Naive thymus-derived CD8-positive, alpha-beta T cell (primary cell): Measurements from ENCODE around the gene NUDT6. TPM values are rescaled to one million over a fixed set of nuclear protein-coding genes. Genes with fewer than 3 reads are reported as not detected.
"Not testable (repeated sequence)": the region's sequence is repeated elsewhere in the genome, so short reads cannot be mapped to it uniquely, and the experiment has no call there.

Experiments used
- ATAC-seq, 2 donors: fragments of 150-1000 bp; cut with Tn5 transposase in 1 of 2; sonication (Bioruptor Pico), chemical (Tn5 transposase) in 1 of 2; 1 replicate in 1 of 2; 2 replicates in 1 of 2; pipeline ENCODE4 v1.10.0; 2021; ENCODE audit warnings: mild to moderate bottlenecking in 2 of 2, moderate library complexity in 2 of 2
- POLR2A ChIA-PET: fragments of 350-600 bp; sonication (Branson Sonifier 250); formaldehyde crosslinking; loops from one replicate; lab custom pipeline; 2021; ENCODE audit warnings: antibody characterized with exemption; lab: Charles Lee
- DNase-seq, 10 donors: peaks; one replicate each; pipeline versions ENCODE4 v3.0.0 to v3.0.0-alpha.2; 2020 to 2022
- H3K27ac Mint-ChIP-seq, 10 donors: one replicate each; pipeline ENCODE4 v1.8.0; 2020 to 2022; ENCODE audit warnings: mild to moderate bottlenecking in 10 of 10, mixed read lengths in 10 of 10, moderate library complexity in 4 of 10, inconsistent platforms in 1 of 10
- H3K27me3 Mint-ChIP-seq, 5 donors: one replicate each; pipeline ENCODE4 v1.8.0; 2021 to 2022; ENCODE audit warnings: mixed read lengths in 5 of 5
- H3K36me3 Mint-ChIP-seq, 3 donors: one replicate each; pipeline ENCODE4 v1.8.0; 2020 to 2022; ENCODE audit warnings: mixed read lengths in 3 of 3, mild to moderate bottlenecking in 2 of 3, inconsistent platforms in 1 of 3
- H3K4me1 Mint-ChIP-seq, 4 donors: one replicate each; pipeline ENCODE4 v1.8.0; 2021 to 2022; ENCODE audit warnings: mixed read lengths in 4 of 4
- H3K4me3 Mint-ChIP-seq, 10 donors: one replicate each; pipeline ENCODE4 v1.8.0; 2020 to 2022; ENCODE audit warnings: mild to moderate bottlenecking in 10 of 10, mixed read lengths in 10 of 10, moderate library complexity in 6 of 10, inconsistent platforms in 1 of 10
- H3K9me3 Mint-ChIP-seq, 9 donors: one replicate each; pipeline ENCODE4 v1.8.0; 2020 to 2022; ENCODE audit warnings: mixed read lengths in 9 of 9, mild to moderate bottlenecking in 3 of 9, inconsistent platforms in 1 of 9, moderate library complexity in 1 of 9
- polyA plus RNA-seq, 3 donors: library from polyadenylated mRNA; unstranded; fragments of 300-500 nt; fragmentation: Illumina TruSeq; gene quantifications; one replicate each; pipeline ENCODE4 v1.2.3, GENCODE V29; 2021
- total RNA-seq, 8 experiments: library from RNA in 2 of 8; stranded (reverse) in 2 of 8; gene quantifications; one replicate each; pipeline ENCODE4 v1.2.3 and lab custom pipeline; 2021 to 2026

The NUDT6 gene
- total and polyA plus RNA-seq, 5 experiments from 2014 or later, result 2.5 to 3.1 (median 3.1) TPM

- POLR2A ChIA-PET, result no interaction called here
- Mint-ChIP-seq H3K9me3 (no peaks in the 10 kb centered on the region), H3K4me1 (peaks cover 0 to 3% (median 0%) of the 10 kb centered on the region in 4 donors), H3K27me3 (no peaks in the 10 kb centered on the region), H3K36me3 (peaks cover 14 to 76% (median 59%) of the 10 kb centered on the region in 3 donors), H3K27ac (no peak overlapping the region), H3K4me3 (no peak overlapping the region)
- ATAC-seq, result no peak
- DNase-seq, result no peak
These were observed 26.3 kb upstream of the NUDT6 start for GRCh38 chr4:122948671-122949070.

GRCh38 chr4:122946142-122946541 is 23.7 kb upstream of the NUDT6 start:
- DNase-seq (no peak), ATAC-seq (no peak)
- Mint-ChIP-seq H3K27me3 (no peaks in the 10 kb centered on the region), H3K36me3 (peaks cover 14 to 73% (median 45%) of the 10 kb centered on the region in 3 donors), H3K27ac (no peak overlapping the region), H3K9me3 (peaks cover 0 to 2% (median 0%) of the 10 kb centered on the region in 9 donors), H3K4me1 (peaks cover 0 to 6% (median 3%) of the 10 kb centered on the region in 4 donors), H3K4me3 (no peak overlapping the region)
- POLR2A ChIA-PET, result no interaction called here

- peak in 2 of 10 donors; percentile 5 to 7 for DNase-seq
- ATAC-seq, H3K4me1 Mint-ChIP-seq, H3K4me3 Mint-ChIP-seq, H3K27ac Mint-ChIP-seq, POLR2A ChIA-PET, H3K9me3 Mint-ChIP-seq, H3K27me3 Mint-ChIP-seq: not testable (repeated sequence)
- H3K36me3 Mint-ChIP-seq, result peaks cover 7 to 69% (median 38%) of the 10 kb centered on the region in 3 donors
These were observed 22.7 kb upstream of the NUDT6 start for GRCh38 chr4:122945136-122945535.

- no peaks in the 10 kb centered on the region for H3K27me3 Mint-ChIP-seq
- ATAC-seq (no peak), DNase-seq (no peak)
- H3K36me3 Mint-ChIP-seq, result peaks cover 0 to 79% (median 21%) of the 10 kb centered on the region in 3 donors
- peak overlapping the region in 1 of 10 donors; percentile 60 for H3K27ac Mint-ChIP-seq
- H3K9me3 Mint-ChIP-seq, result no peaks in the 10 kb centered on the region
- POLR2A ChIA-PET, result interaction anchor here (0.6 kb wide), 1 partner anchor 613 kb away, joined by 4 read pairs; no protein-coding TSS in a partner anchor
- H3K4me1 Mint-ChIP-seq, result peaks cover 0 to 2% (median under 1%) of the 10 kb centered on the region in 4 donors
- no peak overlapping the region for H3K4me3 Mint-ChIP-seq
These were observed 10.4 kb upstream of the NUDT6 start for GRCh38 chr4:122932763-122933162.

GRCh38 chr4:122930862-122931261 is 8.5 kb upstream of the NUDT6 start:
- ATAC-seq (no peak), DNase-seq (peak in 1 of 10 donors; percentile 17)
- Mint-ChIP-seq H3K9me3 (no peaks in the 10 kb centered on the region), H3K27me3 (no peaks in the 10 kb centered on the region), H3K36me3 (peaks cover 0 to 72% (median 14%) of the 10 kb centered on the region in 3 donors), H3K4me1 (peaks cover 0 to 7% (median 5%) of the 10 kb centered on the region in 4 donors), H3K27ac (no peak overlapping the region), H3K4me3 (no peak overlapping the region)
- POLR2A ChIA-PET, result no interaction called here

GRCh38 chr4:122928930-122929329 is 6.5 kb upstream of the NUDT6 start:
- Mint-ChIP-seq H3K4me1 (peaks cover 0 to 7% (median 3%) of the 10 kb centered on the region in 4 donors), H3K4me3 (no peak overlapping the region), H3K27me3 (no peaks in the 10 kb centered on the region), H3K36me3 (peaks cover 0 to 56% (median 4%) of the 10 kb centered on the region in 3 donors), H3K27ac (no peak overlapping the region), H3K9me3 (no peaks in the 10 kb centered on the region)
- POLR2A ChIA-PET, result no interaction called here
- ATAC-seq, result no peak
- no peak for DNase-seq

GRCh38 chr4:122922877-122923511 is 597 bp upstream of the NUDT6 start:
- DNase-seq (peak; percentile 66 to 92 (median 82)), ATAC-seq (peak; percentile 98)
- peak overlapping the region in 8 of 10 donors; percentile 94 to 100 (median 98) for H3K4me3 Mint-ChIP-seq
- H3K4me1 Mint-ChIP-seq, result peaks cover 6 to 8% (median 7%) of the 10 kb centered on the region in 4 donors
- POLR2A ChIA-PET, result interaction anchor here (1.7 kb wide), 1 partner anchor 191 kb away, joined by 6 read pairs; the partner anchor contains the start of gene BBS12
- H3K9me3 Mint-ChIP-seq, result no peaks in the 10 kb centered on the region
- H3K36me3 Mint-ChIP-seq, result peaks cover 0 to 9% (median 0%) of the 10 kb centered on the region in 3 donors
- H3K27ac Mint-ChIP-seq, result peak overlapping the region in 9 of 10 donors; percentile 91 to 99 (median 96)
- peaks cover 0 to 2% (median 0%) of the 10 kb centered on the region in 5 donors for H3K27me3 Mint-ChIP-seq

GRCh38 chr4:122921300-122921699 is 1.1 kb downstream of the NUDT6 start:
- H3K36me3 Mint-ChIP-seq, result no peaks in the 10 kb centered on the region
- peak overlapping the region in 9 of 10 donors; percentile 56 to 100 (median 65) for H3K4me3 Mint-ChIP-seq
- no peak for ATAC-seq
- no peak overlapping the region for H3K27ac Mint-ChIP-seq
- POLR2A ChIA-PET, result interaction anchor here (1.7 kb wide), 1 partner anchor 189 kb away, joined by 6 read pairs; the partner anchor contains the start of gene BBS12
- H3K4me1 Mint-ChIP-seq, result peaks cover 0 to 6% (median 4%) of the 10 kb centered on the region in 4 donors
- H3K9me3 Mint-ChIP-seq, result no peaks in the 10 kb centered on the region
- no peak for DNase-seq
- peaks cover 0 to 2% (median 0%) of the 10 kb centered on the region in 5 donors for H3K27me3 Mint-ChIP-seq

- no peak for ATAC-seq
- POLR2A ChIA-PET, result no interaction called here
- Mint-ChIP-seq H3K4me3 (peak overlapping the region in 4 of 10 donors; percentile 2 to 69 (median 22)), H3K27ac (no peak overlapping the region), H3K4me1 (peaks cover 0 to 6% (median 4%) of the 10 kb centered on the region in 4 donors), H3K36me3 (no peaks in the 10 kb centered on the region), H3K9me3 (no peaks in the 10 kb centered on the region), H3K27me3 (peaks cover 0 to 2% (median 0%) of the 10 kb centered on the region in 5 donors)
- DNase-seq, result no peak
These were observed 1.9 kb downstream of the NUDT6 start for GRCh38 chr4:122920473-122920872.

- Mint-ChIP-seq H3K4me1 (peaks cover 0 to 3% (median 2%) of the 10 kb centered on the region in 4 donors), H3K27me3 (peaks cover 0 to 2% (median 0%) of the 10 kb centered on the region in 5 donors), H3K9me3 (no peaks in the 10 kb centered on the region), H3K27ac (no peak overlapping the region), H3K36me3 (no peaks in the 10 kb centered on the region), H3K4me3 (no peak overlapping the region)
- ATAC-seq (no peak), DNase-seq (no peak)
- POLR2A ChIA-PET, result no interaction called here
These were observed 4.7 kb downstream of the NUDT6 start for GRCh38 chr4:122917731-122918130.

- H3K27me3 Mint-ChIP-seq, result peaks cover 0 to 2% (median 0%) of the 10 kb centered on the region in 5 donors
- no peaks in the 10 kb centered on the region for H3K4me1 Mint-ChIP-seq
These were observed 7.5 kb downstream of the NUDT6 start for GRCh38 chr4:122914938-122915337.

GRCh38 chr4:122914292-122914904 is 8.0 kb downstream of the NUDT6 start:
- H3K36me3 Mint-ChIP-seq, result peaks cover 0 to 6% (median 0%) of the 10 kb centered on the region in 3 donors
- DNase-seq (peak in 2 of 10 donors; percentile 19 to 43), ATAC-seq (peak in 1 of 2 donors; percentile 53)
- H3K27me3 Mint-ChIP-seq, result no peaks in the 10 kb centered on the region
- H3K4me3 Mint-ChIP-seq, result no peak overlapping the region
- POLR2A ChIA-PET, result no interaction called here
- no peaks in the 10 kb centered on the region for H3K9me3 Mint-ChIP-seq
- H3K27ac Mint-ChIP-seq, result no peak overlapping the region
- no peaks in the 10 kb centered on the region for H3K4me1 Mint-ChIP-seq

More at GRCh38 chr4:122914938-122915337, 7.5 kb downstream of the NUDT6 start:
- Mint-ChIP-seq H3K4me3 (no peak overlapping the region), H3K36me3 (peaks cover 0 to 4% (median 0%) of the 10 kb centered on the region in 3 donors), H3K9me3 (no peaks in the 10 kb centered on the region), H3K27ac (no peak overlapping the region)
- no peak for ATAC-seq
- POLR2A ChIA-PET, result no interaction called here
- no peak for DNase-seq
